Coronary artery (tissue), 2 donors: ENCODE results near the gene TSC22D1.

Experiments
- DNase-seq: peaks from one replicate; pipeline ENCODE4 v3.0.0-alpha.2; 2017; ENCODE audit warnings: low spot score
- H3K27ac ChIP-seq, 2 donors: fragments of 200-600 bp; sonication (generic); one replicate each; pipeline ENCODE4 v1.5.1; 2016 to 2019
- H3K4me3 ChIP-seq: fragments of 200-600 bp; sonication (generic); 2 replicates; pipeline ENCODE4 v1.5.1; 2016; ENCODE audit warnings: mild to moderate bottlenecking, moderate library complexity
- CTCF ChIP-seq: fragments of 200-600 bp; sonication (generic); IDR thresholded peaks from one replicate; pipeline ENCODE4 v1.5.1; 2019; ENCODE audit warnings: antibody characterized with exemption

TSC22D1 gene

GRCh38 chr13:44583137-44583536 lies 7.0 kb upstream of the TSC22D1 start:
- DNase-seq = no peak
- no peak for TF ChIP-seq CTCF

GRCh38 chr13:44578067-44578400 lies 1.9 kb upstream of the TSC22D1 start:
- no peak for TF ChIP-seq CTCF
- H3K27ac ChIP-seq = peak overlapping the region; percentile 96 to 98
- no peak for DNase-seq
- H3K4me3 ChIP-seq = peak overlapping the region; percentile 87

More at GRCh38 chr13:44583137-44583536, 7.0 kb upstream of the TSC22D1 start:
- Histone ChIP-seq H3K4me3 (no peak overlapping the region), H3K27ac (no peak overlapping the region)

- peak; percentile 97 for DNase-seq
- TF ChIP-seq CTCF = no peak
- H3K27ac ChIP-seq = peak overlapping the region; percentile 96 to 98
Observed at GRCh38 chr13:44577236-44578066, 1.3 kb upstream of the TSC22D1 start.

GRCh38 chr13:44576351-44577235 lies 463 bp upstream of the TSC22D1 start:
- no peak for DNase-seq

More at GRCh38 chr13:44577236-44578066, 1.3 kb upstream of the TSC22D1 start:
- peak overlapping the region; percentile 87 for H3K4me3 ChIP-seq

GRCh38 chr13:44575035-44575434 lies 1.1 kb downstream of the TSC22D1 start:
- peak overlapping the region; percentile 96 to 98 for H3K27ac ChIP-seq
- H3K4me3 ChIP-seq = peak overlapping the region; percentile 87
- no peak for TF ChIP-seq CTCF
- no peak for DNase-seq

More at GRCh38 chr13:44576351-44577235, 463 bp upstream of the TSC22D1 start:
- peak overlapping the region; percentile 87 for H3K4me3 ChIP-seq
- no peak for TF ChIP-seq CTCF
- peak overlapping the region; percentile 96 to 98 for H3K27ac ChIP-seq

GRCh38 chr13:44574466-44574855 lies 1.7 kb downstream of the TSC22D1 start:
- Histone ChIP-seq H3K27ac (peak overlapping the region in 1 of 2 donors; percentile 98), H3K4me3 (peak overlapping the region; percentile 87)
- no peak for TF ChIP-seq CTCF
- DNase-seq = no peak
